Measurements from ENCODE around the gene SLC25A12. TPM values are rescaled to one million over a fixed set of nuclear protein-coding genes. Genes with fewer than 3 reads are reported as not detected.

Gene SLC25A12
- total RNA-seq, 1 donor from 2014 or later, result 30.4 TPM

- Mint-ChIP-seq H3K4me3 (ENCODE audit: unreplicated experiment) (no peak overlapping the region), H3K27ac (ENCODE audit: unreplicated experiment) (no peak overlapping the region), H3K36me3 (ENCODE audit: unreplicated experiment) (no peaks in the 10 kb centered on the region), H3K27me3 (ENCODE audit: unreplicated experiment) (peaks cover 2% of the 10 kb centered on the region), H3K4me1 (ENCODE audit: low read depth, unreplicated experiment) (peaks cover 7% of the 10 kb centered on the region), H3K9me3 (ENCODE audit: unreplicated experiment) (no peaks in the 10 kb centered on the region)
- TF ChIP-seq, protein P1, sequence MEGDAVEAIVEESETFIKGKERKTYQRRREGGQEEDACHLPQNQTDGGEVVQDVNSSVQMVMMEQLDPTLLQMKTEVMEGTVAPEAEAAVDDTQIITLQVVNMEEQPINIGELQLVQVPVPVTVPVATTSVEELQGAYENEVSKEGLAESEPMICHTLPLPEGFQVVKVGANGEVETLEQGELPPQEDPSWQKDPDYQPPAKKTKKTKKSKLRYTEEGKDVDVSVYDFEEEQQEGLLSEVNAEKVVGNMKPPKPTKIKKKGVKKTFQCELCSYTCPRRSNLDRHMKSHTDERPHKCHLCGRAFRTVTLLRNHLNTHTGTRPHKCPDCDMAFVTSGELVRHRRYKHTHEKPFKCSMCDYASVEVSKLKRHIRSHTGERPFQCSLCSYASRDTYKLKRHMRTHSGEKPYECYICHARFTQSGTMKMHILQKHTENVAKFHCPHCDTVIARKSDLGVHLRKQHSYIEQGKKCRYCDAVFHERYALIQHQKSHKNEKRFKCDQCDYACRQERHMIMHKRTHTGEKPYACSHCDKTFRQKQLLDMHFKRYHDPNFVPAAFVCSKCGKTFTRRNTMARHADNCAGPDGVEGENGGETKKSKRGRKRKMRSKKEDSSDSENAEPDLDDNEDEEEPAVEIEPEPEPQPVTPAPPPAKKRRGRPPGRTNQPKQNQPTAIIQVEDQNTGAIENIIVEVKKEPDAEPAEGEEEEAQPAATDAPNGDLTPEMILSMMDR (IDR thresholded peaks at IDR 0.05; ENCODE audit: partially characterized antibody, unreplicated experiment), result no peak
- DNase-seq, result no peak
Observed at GRCh38 chr2:171798156-171798820, 95.8 kb downstream of the SLC25A12 start.

- no peak for DNase-seq
- Mint-ChIP-seq H3K27ac (ENCODE audit: unreplicated experiment) (no peak overlapping the region), H3K9me3 (ENCODE audit: unreplicated experiment) (no peaks in the 10 kb centered on the region), H3K4me1 (ENCODE audit: low read depth, unreplicated experiment) (peaks cover 9% of the 10 kb centered on the region), H3K27me3 (ENCODE audit: unreplicated experiment) (no peaks in the 10 kb centered on the region), H3K4me3 (ENCODE audit: unreplicated experiment) (no peak overlapping the region), H3K36me3 (ENCODE audit: unreplicated experiment) (no peaks in the 10 kb centered on the region)
- TF ChIP-seq, protein P1 (IDR thresholded peaks at IDR 0.05; ENCODE audit: partially characterized antibody, unreplicated experiment), result no peak
Observed at GRCh38 chr2:171794918-171795317, 99.1 kb downstream of the SLC25A12 start.

- no peak for DNase-seq
- Mint-ChIP-seq H3K9me3 (ENCODE audit: unreplicated experiment) (no peaks in the 10 kb centered on the region), H3K27ac (ENCODE audit: unreplicated experiment) (no peak overlapping the region), H3K4me3 (ENCODE audit: unreplicated experiment) (no peak overlapping the region), H3K27me3 (ENCODE audit: unreplicated experiment) (no peaks in the 10 kb centered on the region), H3K4me1 (ENCODE audit: low read depth, unreplicated experiment) (peaks cover 9% of the 10 kb centered on the region), H3K36me3 (ENCODE audit: unreplicated experiment) (no peaks in the 10 kb centered on the region)
- TF ChIP-seq, protein P1 (IDR thresholded peaks at IDR 0.05; ENCODE audit: partially characterized antibody, unreplicated experiment), result no peak
Observed at GRCh38 chr2:171793691-171794678, 100.1 kb downstream of the SLC25A12 start.

DNA sequence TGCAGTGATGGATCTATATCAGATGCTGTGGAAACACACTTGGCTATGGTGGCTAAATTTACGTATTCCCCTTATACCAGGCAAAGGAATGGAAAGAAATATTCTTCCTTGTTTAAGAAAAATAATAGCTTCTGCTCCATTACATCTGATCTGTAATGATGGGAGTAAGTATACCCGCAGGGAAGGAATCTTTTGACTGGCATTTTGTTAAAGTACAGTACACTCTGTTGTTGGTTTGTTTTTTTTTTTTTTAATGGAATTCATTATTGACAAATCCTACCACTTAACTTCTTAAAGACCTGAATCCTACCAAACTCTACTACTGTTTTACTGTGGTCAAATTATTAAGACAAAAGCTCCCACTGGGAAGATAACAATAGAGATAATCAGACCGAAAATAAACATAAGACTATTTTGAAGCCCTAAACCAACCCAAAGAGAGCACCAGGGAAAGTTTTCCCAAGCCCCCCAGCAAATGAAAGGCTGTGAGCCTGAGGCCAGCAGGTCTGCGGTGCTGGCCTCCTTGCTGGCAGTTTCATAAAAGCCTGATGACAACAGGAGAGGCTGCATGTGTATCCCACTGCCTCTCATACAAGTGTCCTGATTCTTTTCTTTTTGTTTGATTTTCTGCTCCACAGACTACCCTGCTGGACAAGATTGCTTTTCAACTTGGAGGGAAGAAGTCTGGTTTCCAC lies 101.0 kb downstream of the SLC25A12 start:
- Mint-ChIP-seq H3K36me3 (ENCODE audit: unreplicated experiment) (peaks cover 4% of the 10 kb centered on the region), H3K27ac (ENCODE audit: unreplicated experiment) (no peak overlapping the region), H3K4me1 (ENCODE audit: low read depth, unreplicated experiment) (peaks cover 13% of the 10 kb centered on the region), H3K9me3 (ENCODE audit: unreplicated experiment) (no peaks in the 10 kb centered on the region), H3K27me3 (ENCODE audit: unreplicated experiment) (no peaks in the 10 kb centered on the region), H3K4me3 (ENCODE audit: unreplicated experiment) (no peak overlapping the region)
- DNase-seq, result no peak
- TF ChIP-seq, protein P1 (IDR thresholded peaks at IDR 0.05; ENCODE audit: partially characterized antibody, unreplicated experiment), result no peak

Data from glutamatergic neuron (in vitro differentiated cells).